H1 (cell line): ENCODE data around the gene ACTBL2. TPM values are rescaled to one million over a fixed set of nuclear protein-coding genes. Genes with fewer than 3 reads are reported as not detected.

ENCODE experiments used
- CTCF ChIA-PET: fragments of 300-600 bp; sonication (Branson Sonifier 250); formaldehyde crosslinking; loops from one replicate; lab custom pipeline; 2021; ENCODE audit not compliant: partially characterized antibody; lab: Charles Lee
- POLR2A ChIA-PET: fragments of 300-600 bp; sonication (Branson Sonifier 250); formaldehyde crosslinking; loops from one replicate; lab custom pipeline; 2021; ENCODE audit warnings: inconsistent platforms; ENCODE audit not compliant: partially characterized antibody; lab: Charles Lee
- DNase-seq, 2 experiments: peaks; one replicate each; pipeline versions ENCODE4 v3.0.0 to v3.0.0-alpha.2; 2010 to 2022; ENCODE audit warnings: low spot score in 2 of 2, low read depth in 1 of 2, mixed read lengths in 1 of 2
- FAIRE-seq: peaks from 2 replicates; lab custom pipeline; 2011; peaks lifted over from hg19 to GRCh38; lab: Jason Lieb, UNC
- H2AFZ ChIP-seq: 2 replicates; pipeline ENCODE4 v1.8.1; 2012; ENCODE audit warnings: low read length, inconsistent platforms
- H2AK5ac ChIP-seq: 2 replicates; pipeline ENCODE4 v1.6.1; 2013; ENCODE audit warnings: low read depth, low read length
- H2BK120ac ChIP-seq: replicated peaks from 2 replicates; pipeline ENCODE3; 2013; ENCODE audit warnings: low read depth, low read length, inconsistent platforms
- H2BK12ac ChIP-seq: 2 replicates; pipeline ENCODE4 v1.6.1; 2013; ENCODE audit warnings: low read depth, low read length
- H2BK15ac ChIP-seq: 2 replicates; pipeline ENCODE4 v1.6.1; 2013; ENCODE audit warnings: low read length
- H2BK20ac ChIP-seq: 2 replicates; pipeline ENCODE4 v1.6.1; 2013; ENCODE audit warnings: low read length
- H2BK5ac ChIP-seq: 2 replicates; pipeline ENCODE4 v1.6.1; 2013; ENCODE audit warnings: low read depth, low read length
- H3K14ac ChIP-seq: 2 replicates; pipeline ENCODE4 v1.6.1; 2013; ENCODE audit warnings: inconsistent platforms; ENCODE audit not compliant: insufficient read length
- H3K18ac ChIP-seq: 2 replicates; pipeline ENCODE4 v1.6.1; 2013; ENCODE audit warnings: low read length; ENCODE audit errors: extremely low read depth
- H3K23ac ChIP-seq: 2 replicates; pipeline ENCODE4 v1.6.1; 2013; ENCODE audit warnings: inconsistent platforms; ENCODE audit not compliant: insufficient read length
- H3K23me2 ChIP-seq: 2 replicates; pipeline ENCODE4 v1.6.1; 2013; ENCODE audit warnings: low read depth, low read length
- H3K27ac ChIP-seq: 2 replicates; pipeline ENCODE4 v1.6.1; 2011; ENCODE audit warnings: low read depth, low read length, inconsistent platforms
- H3K27me3 ChIP-seq, 4 experiments: replicated peaks in 1 of 4; 1 replicate in 1 of 4; 2 replicates in 3 of 4; pipeline versions ENCODE4 v1.6.1 to v1.8.1; 2011 to 2013; ENCODE audit warnings: low read length in 3 of 4, mild to moderate bottlenecking in 3 of 4, inconsistent platforms in 2 of 4, mixed read lengths in 2 of 4, moderate library complexity in 1 of 4; ENCODE audit not compliant: control insufficient read depth in 3 of 4, insufficient read depth in 3 of 4; ENCODE audit errors: extremely low read depth in 1 of 4
- H3K36me3 ChIP-seq, 4 experiments: 2 replicates each; pipeline versions ENCODE4 v1.6.1 to v1.8.1; 2011 to 2013; ENCODE audit warnings: mild to moderate bottlenecking in 4 of 4, low read length in 3 of 4, moderate library complexity in 2 of 4, control low read depth in 1 of 4, inconsistent platforms in 1 of 4; ENCODE audit not compliant: insufficient read depth in 4 of 4, control insufficient read depth in 2 of 4
- H3K4ac ChIP-seq: replicated peaks from 2 replicates; pipeline ENCODE3; 2013; ENCODE audit warnings: low read length, low read depth, mixed read lengths, inconsistent platforms; ENCODE audit not compliant: insufficient read length
- H3K4me1 ChIP-seq, 4 experiments: replicated peaks in 1 of 4; 1 replicate in 1 of 4; 2 replicates in 3 of 4; pipeline versions ENCODE4 v1.6.1 to v1.8.1; 2011 to 2013; ENCODE audit warnings: low read length in 3 of 4, inconsistent platforms in 2 of 4, mixed read lengths in 1 of 4; ENCODE audit not compliant: insufficient read depth in 4 of 4, control insufficient read depth in 3 of 4
- H3K4me2 ChIP-seq, 2 experiments: 2 replicates each; pipeline versions ENCODE4 v1.6.1 to v1.8.1; 2011 to 2013; ENCODE audit warnings: low read depth in 2 of 2, low read length in 2 of 2, control low read depth in 1 of 2, inconsistent platforms in 1 of 2, mild to moderate bottlenecking in 1 of 2; ENCODE audit not compliant: insufficient read depth in 1 of 2
- H3K4me3 ChIP-seq, 4 experiments: fragments of 200-600, 300-600 bp in 1 of 4; sonication (generic), shearing (Covaris generic), sonication (Bioruptor Twin) in 1 of 4; 2 replicates each; pipeline versions ENCODE4 v1.5.1 to v1.8.1; 2011 to 2016; ENCODE audit warnings: low read length in 4 of 4, low read depth in 3 of 4, control low read depth in 2 of 4, inconsistent platforms in 2 of 4, mild to moderate bottlenecking in 2 of 4, mixed read lengths in 1 of 4, moderate library complexity in 1 of 4; ENCODE audit not compliant: insufficient read depth in 2 of 4; ENCODE audit errors: extremely low read depth in 1 of 4
- H3K56ac ChIP-seq: replicated peaks from 2 replicates; pipeline ENCODE3; 2013; ENCODE audit warnings: low read depth, mild to moderate bottlenecking, mixed read lengths, low read length, inconsistent platforms; ENCODE audit not compliant: insufficient read length
- H3K79me1 ChIP-seq: 2 replicates; pipeline ENCODE4 v1.6.1; 2013; ENCODE audit warnings: low read depth, low read length, control low read depth
- H3K79me2 ChIP-seq, 2 experiments: 2 replicates each; pipeline versions ENCODE4 v1.6.1 to v1.8.1; 2012 to 2013; ENCODE audit warnings: low read length in 2 of 2, mild to moderate bottlenecking in 2 of 2, inconsistent platforms in 1 of 2; ENCODE audit not compliant: insufficient read depth in 2 of 2, control insufficient read depth in 1 of 2
- H3K9ac ChIP-seq, 4 experiments: replicated peaks in 1 of 4; 1 replicate in 1 of 4; 2 replicates in 3 of 4; pipeline versions ENCODE4 v1.6.1 to v1.8.1; 2011 to 2013; ENCODE audit warnings: low read depth in 3 of 4, low read length in 3 of 4, control low read depth in 2 of 4, mild to moderate bottlenecking in 2 of 4, moderate library complexity in 2 of 4, inconsistent platforms in 1 of 4; ENCODE audit errors: extremely low read depth in 1 of 4
- H3K9me3 ChIP-seq, 2 experiments: 2 replicates each; pipeline versions ENCODE4 v1.6.1 to v1.8.1; 2012 to 2013; ENCODE audit warnings: mild to moderate bottlenecking in 2 of 2, moderate library complexity in 2 of 2, control low read depth in 1 of 2, inconsistent platforms in 1 of 2, low read depth in 1 of 2, low read length in 1 of 2, mixed read lengths in 1 of 2; ENCODE audit not compliant: insufficient read depth in 2 of 2
- H4K20me1 ChIP-seq, 2 experiments: replicated peaks in 1 of 2; 2 replicates each; pipeline versions ENCODE3 to v1.8.1; 2011 to 2013; ENCODE audit warnings: inconsistent platforms in 2 of 2, low read length in 2 of 2, mild to moderate bottlenecking in 1 of 2; ENCODE audit not compliant: insufficient read depth in 2 of 2, control insufficient read depth in 1 of 2
- H4K5ac ChIP-seq: 2 replicates; pipeline ENCODE4 v1.6.1; 2013; ENCODE audit warnings: low read length, low read depth, mixed read lengths, inconsistent platforms; ENCODE audit not compliant: insufficient read length
- H4K8ac ChIP-seq: 2 replicates; pipeline ENCODE4 v1.8.0; 2013; ENCODE audit warnings: mild to moderate bottlenecking, moderate library complexity, low read length, inconsistent platforms; ENCODE audit not compliant: insufficient read depth; ENCODE audit errors: extremely low read depth
- H4K91ac ChIP-seq: replicated peaks from 2 replicates; pipeline ENCODE3; 2013; ENCODE audit warnings: low read length, mixed read lengths, inconsistent platforms; ENCODE audit not compliant: insufficient read length
- CHD1 ChIP-seq: IDR thresholded peaks from 2 replicates; pipeline ENCODE4 v1.6.1; 2012; ENCODE audit warnings: low read depth, low read length, improper control_type of control experiment
- CTCF ChIP-seq, 3 experiments: IDR thresholded peaks; 1 replicate in 2 of 3; 2 replicates in 1 of 3; pipeline versions ENCODE4 v1.5.1 to v1.6.1; 2011; ENCODE audit warnings: low read length in 3 of 3, mild to moderate bottlenecking in 3 of 3, inconsistent platforms in 2 of 3, low read depth in 1 of 3, moderate library complexity in 1 of 3; ENCODE audit not compliant: insufficient read depth in 1 of 3; ENCODE audit errors: control extremely low read depth in 1 of 3
- EP300 ChIP-seq, 2 experiments: IDR thresholded peaks; 1 replicate in 1 of 2; 2 replicates in 1 of 2; pipeline ENCODE4 v1.6.1; 2011 to 2012; ENCODE audit warnings: low read depth in 2 of 2, low read length in 2 of 2, mild to moderate bottlenecking in 2 of 2, borderline replicate concordance in 1 of 2, inconsistent platforms in 1 of 2, moderate library complexity in 1 of 2
- EZH2 ChIP-seq: fragments of 200-600 bp; sonication (generic); IDR thresholded peaks from 2 replicates; pipeline ENCODE4 v1.7.1; 2012; ENCODE audit warnings: low read depth, mild to moderate bottlenecking, moderate library complexity, low read length, inconsistent platforms; ENCODE audit not compliant: severe bottlenecking
- HDAC2 ChIP-seq, 2 experiments: fragments of 300-600 bp in 1 of 2; sonication (generic) in 1 of 2; IDR thresholded peaks; 2 replicates each; pipeline ENCODE4 v1.6.1; 2011 to 2012; ENCODE audit warnings: low read depth in 2 of 2, low read length in 2 of 2, mild to moderate bottlenecking in 2 of 2, moderate library complexity in 2 of 2, borderline replicate concordance in 1 of 2, inconsistent platforms in 1 of 2
- MAX ChIP-seq: IDR thresholded peaks from 2 replicates; pipeline ENCODE4 v1.6.1; 2012; ENCODE audit warnings: inconsistent platforms
- RFX5 ChIP-seq: IDR thresholded peaks from 2 replicates; pipeline ENCODE4 v1.6.1; 2011; ENCODE audit warnings: low read depth, low read length, improper control_type of control experiment, borderline replicate concordance
- RXRA ChIP-seq: IDR thresholded peaks from 2 replicates; pipeline ENCODE4 v1.6.1; 2011; ENCODE audit warnings: low read depth, mild to moderate bottlenecking, low read length, moderate library complexity; ENCODE audit not compliant: insufficient read depth
- SIRT6 ChIP-seq: IDR thresholded peaks from one replicate; pipeline ENCODE4 v1.7.1; 2012; ENCODE audit warnings: low read length, inconsistent platforms
- SUZ12 ChIP-seq: fragments of 200-600 bp; sonication (generic); IDR thresholded peaks from 2 replicates; pipeline ENCODE4 v1.6.1; 2012; ENCODE audit warnings: mild to moderate bottlenecking, inconsistent platforms, low read length, moderate library complexity, mixed read lengths
- TCF12 ChIP-seq: IDR thresholded peaks from 2 replicates; pipeline ENCODE4 v1.6.1; 2011; ENCODE audit warnings: low read depth, mild to moderate bottlenecking, low read length
- whole genome bisulfite sequencing, 2 experiments: shearing (Covaris generic) in 1 of 2; methylation state at CpG; one replicate each; pipeline versions ENCODE4 v1.1.6 to v1.1.7; 2013 to 2015; ENCODE audit warnings: low lambda C conversion rate in 2 of 2, mixed read lengths in 2 of 2, inconsistent platforms in 1 of 2, low coverage in 1 of 2, missing lambda C conversion rate in 1 of 2; ENCODE audit not compliant: insufficient replicate concordance in 2 of 2, insufficient coverage in 1 of 2, insufficient read length in 1 of 2; ENCODE audit errors: extremely low coverage in 1 of 2, missing lambda C conversion rate in 1 of 2; 5-methylcytosine and 5-hydroxymethylcytosine counted together
- polyA plus RNA-seq, 7 experiments: library from polyadenylated mRNA; depleted of rRNA in 3 of 7; stranded (reverse) in 5 of 7; unstranded in 2 of 7; fragments of >200 nt in 5 of 7; fragments of 200-250 nt in 2 of 7; gene quantifications; 1 replicate in 5 of 7; 2 replicates in 1 of 7; 4 replicates in 1 of 7; pipeline versions ENCODE4 v1.2.1 to v1.2.3, GENCODE V29; 2011 to 2013; ENCODE audit warnings: missing spikeins in 2 of 7, mixed read lengths in 2 of 7
- total RNA-seq: library from RNA; stranded (reverse); fragmentation: NEBNext Ultra II Directional; extraction: Animal tissue kit (Norgen Biotek cat#: 25700); gene quantifications from 2 replicates; pipeline ENCODE4 v1.2.1, GENCODE V29; 2021

The ACTBL2 gene
- total and polyA plus RNA-seq, 2 of the 8 experiments (the other 6 are each of a cell fraction or from before 2014, with no cell fraction given), result not detected

- Histone ChIP-seq H2AK5ac (no peak overlapping the region), H4K8ac (no peak overlapping the region), H3K18ac (no peak overlapping the region), H3K23ac (no peak overlapping the region), H3K14ac (no peak overlapping the region), H4K5ac (no peak overlapping the region), H3K4me2 (no peak overlapping the region), H3K9ac (no peak overlapping the region), H3K4ac (no peak overlapping the region), H3K79me1 (no peaks in the 10 kb centered on the region), H3K36me3 (no peaks in the 10 kb centered on the region), H4K20me1 (no peaks in the 10 kb centered on the region), H3K4me1 (no peaks in the 10 kb centered on the region), H2BK15ac (no peak overlapping the region), H4K91ac (no peak overlapping the region), H3K27me3 (no peaks in the 10 kb centered on the region), H2BK120ac (no peak overlapping the region), H3K4me3 (no peak overlapping the region), H2BK5ac (no peak overlapping the region), H3K27ac (no peak overlapping the region), H2BK12ac (no peak overlapping the region), H3K9me3 (no peaks in the 10 kb centered on the region), H3K23me2 (no peaks in the 10 kb centered on the region), H3K79me2 (no peaks in the 10 kb centered on the region), H2AFZ (no peak overlapping the region), H3K56ac (no peak overlapping the region), H2BK20ac (no peak overlapping the region)
- ChIA-PET CTCF (interaction anchor here (0.6 kb wide), 1 partner anchor 137 kb away, joined by 3 read pairs; no protein-coding TSS in a partner anchor), POLR2A (no interaction called here)
- WGBS, 2 experiments, result 100% methylated on average over 1 of the region's 1 CpG; no CpG with 5 or more reads in 1 of the 2 experiments
- no peak for FAIRE-seq
- no peak for DNase-seq
- TF ChIP-seq TCF12, result no peak
- TF ChIP-seq HDAC2 (IDR thresholded peaks at IDR 0.05; ENCODE audit: borderline replicate concordance in 1 of 2, low read depth in 2 of 2, low read length in 2 of 2), result no peak
- TF ChIP-seq EZH2, result no peak
- no peak for TF ChIP-seq CTCF (IDR thresholded peaks at IDR 0.05; ENCODE audit: control extremely low read depth in 1 of 3, insufficient read depth in 1 of 3, low read depth in 1 of 3, low read length in 3 of 3)
- TF ChIP-seq RFX5, result no peak
- no peak for TF ChIP-seq RXRA
- TF ChIP-seq CHD1, result no peak
- no peak for TF ChIP-seq SUZ12
- TF ChIP-seq EP300 (IDR thresholded peaks at IDR 0.05; ENCODE audit: borderline replicate concordance in 1 of 2, low read depth in 2 of 2, low read length in 2 of 2), result no peak
- TF ChIP-seq MAX, result no peak
- no peak for TF ChIP-seq SIRT6
Measured at GRCh38 chr5:57478826-57479225, 3.8 kb downstream of the ACTBL2 start.
